ENCODE data around the gene CLEC1B.
"Not testable (repeated sequence)": the region's sequence is repeated elsewhere in the genome, so short reads cannot be mapped to it uniquely, and the experiment has no call there.

Gene CLEC1B

DNA sequence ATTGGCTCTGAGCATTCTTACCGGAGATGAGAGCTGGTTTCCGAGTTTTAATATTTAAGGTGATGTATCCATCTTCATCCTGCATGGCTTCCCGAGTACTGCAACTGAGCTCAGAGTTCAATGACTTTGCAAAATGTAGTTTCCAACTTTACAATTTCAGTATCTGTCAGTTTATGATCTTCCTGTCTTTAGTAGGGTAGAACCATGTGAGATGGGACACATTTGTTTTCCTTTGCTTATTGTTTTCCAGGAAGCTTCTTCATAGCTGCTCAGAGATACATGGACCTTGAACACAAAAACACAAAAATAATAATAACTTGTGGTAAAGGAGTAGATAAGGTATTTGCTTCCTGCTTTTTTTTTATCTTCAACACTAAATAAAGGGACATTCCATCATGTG is at the start of gene CLEC1B:
Gene CLEC1B (minus strand): TSS at position 106 of the 400 bp plus-strand sequence. CDS start 21 bp downstream, at position 85.
- DNase-seq, result no peak

DNA sequence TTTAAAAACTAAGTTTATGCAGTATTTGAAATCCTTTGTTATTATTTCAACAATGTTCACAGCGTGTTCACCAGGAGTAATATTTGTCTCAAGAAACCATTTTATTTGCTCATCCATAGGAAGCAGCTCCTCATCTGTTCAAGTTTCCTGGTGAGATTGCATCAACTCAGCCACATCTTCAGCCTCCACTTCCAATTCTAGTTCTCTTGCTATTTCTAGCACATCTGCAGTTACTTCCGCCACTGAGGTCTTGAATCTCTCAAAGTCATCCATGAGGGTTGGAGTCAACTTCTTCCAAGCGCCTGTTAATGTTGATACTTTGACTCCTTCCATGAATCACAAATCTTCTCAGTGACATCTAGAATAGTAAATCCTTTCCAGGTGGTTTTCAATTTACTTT is 49.6 kb upstream of the CLEC1B start:
- no peak for DNase-seq

DNA sequence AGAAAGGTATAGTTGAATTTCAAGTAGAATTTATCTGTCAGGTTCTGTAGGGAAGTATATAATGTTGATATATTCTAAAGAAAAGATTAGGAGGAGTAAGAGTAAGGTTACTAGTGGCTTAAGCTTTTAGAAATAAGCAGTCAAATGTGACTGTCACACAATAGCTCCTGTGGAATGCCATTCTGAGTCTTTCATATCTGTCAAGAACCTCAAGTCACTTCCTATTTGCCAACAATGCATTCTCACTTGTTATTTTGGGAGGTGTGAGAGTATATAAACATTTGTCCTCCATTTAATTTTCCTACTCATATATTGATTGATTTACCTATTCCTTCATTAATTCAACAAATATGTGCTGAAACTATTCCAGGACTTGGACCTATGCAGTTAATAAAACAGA is 43.2 kb upstream of the CLEC1B start:
- DNase-seq, result no peak

- DNase-seq, result no peak
Measured at GRCh38 chr12:10033783-10034545, 35.0 kb upstream of the CLEC1B start.

DNA sequence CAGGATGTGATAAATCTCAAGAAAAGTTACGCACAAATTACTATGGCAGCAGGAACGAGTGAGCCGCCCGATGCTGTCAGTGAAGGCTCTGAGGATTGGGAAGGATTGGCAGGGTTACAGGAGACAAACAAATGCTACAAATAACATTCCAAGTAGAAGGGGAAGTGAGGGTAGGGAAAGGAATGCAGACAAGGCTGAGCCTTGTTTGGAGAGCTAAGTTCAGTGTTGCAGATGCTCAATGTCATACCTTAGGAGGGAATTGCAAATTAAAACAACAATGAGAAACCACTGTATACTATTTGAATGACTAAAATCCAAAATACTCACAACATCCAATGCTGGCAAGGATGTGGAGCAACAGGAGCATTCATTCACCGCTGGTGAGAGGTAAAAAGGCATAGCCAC is 32.9 kb upstream of the CLEC1B start:
- peak; percentile 70 for DNase-seq

DNA sequence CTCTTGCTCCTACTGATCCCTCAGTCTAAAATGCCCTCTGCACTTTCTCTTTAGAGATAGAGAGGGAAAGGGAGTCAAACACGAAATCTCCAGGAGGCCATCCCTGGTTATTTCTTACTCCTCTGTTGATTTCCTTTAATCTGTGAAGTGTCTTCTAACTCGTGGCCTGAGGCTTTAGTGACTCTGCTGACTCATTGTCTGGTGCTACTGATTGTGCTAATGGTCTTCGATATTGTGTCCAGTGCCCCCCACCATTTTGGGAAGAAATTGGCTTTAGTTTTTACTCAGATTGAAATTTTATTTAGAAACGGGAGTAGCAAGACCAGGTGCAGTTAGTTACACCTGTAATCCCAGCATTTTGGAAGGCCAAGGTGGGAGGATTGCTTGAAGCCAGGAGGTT is 32.4 kb upstream of the CLEC1B start:
- no peak for DNase-seq

- no peak for DNase-seq
Measured at GRCh38 chr12:10030446-10030845, 31.5 kb upstream of the CLEC1B start, which contains the start of gene CLEC9A. Gene CLEC9A (plus strand): TSS chr12:10030682. CDS start chr12:10052688, 22,006 bp downstream.

DNA sequence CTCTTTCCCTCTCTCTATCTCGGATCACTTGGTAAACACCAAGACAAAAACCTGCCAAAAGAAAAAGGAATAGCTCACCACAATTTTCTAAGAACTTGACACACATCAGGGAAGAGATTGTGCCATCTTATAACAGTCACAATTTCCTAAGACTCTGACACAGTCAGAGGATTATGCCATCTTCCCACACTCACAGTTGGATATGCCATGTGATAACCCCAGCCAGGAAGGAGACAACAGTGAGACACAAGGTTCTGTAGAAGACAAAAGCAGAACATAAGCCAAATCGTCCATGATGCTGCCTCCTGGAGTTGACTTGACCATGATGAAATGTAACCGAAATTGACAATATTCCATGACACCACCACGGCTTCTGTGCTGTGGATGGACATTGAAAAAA is 28.8 kb upstream of the CLEC1B start:
- no peak for DNase-seq

GRCh38 chr12:10027311-10027710 is 28.4 kb upstream of the CLEC1B start:
- DNase-seq, result no peak

DNA sequence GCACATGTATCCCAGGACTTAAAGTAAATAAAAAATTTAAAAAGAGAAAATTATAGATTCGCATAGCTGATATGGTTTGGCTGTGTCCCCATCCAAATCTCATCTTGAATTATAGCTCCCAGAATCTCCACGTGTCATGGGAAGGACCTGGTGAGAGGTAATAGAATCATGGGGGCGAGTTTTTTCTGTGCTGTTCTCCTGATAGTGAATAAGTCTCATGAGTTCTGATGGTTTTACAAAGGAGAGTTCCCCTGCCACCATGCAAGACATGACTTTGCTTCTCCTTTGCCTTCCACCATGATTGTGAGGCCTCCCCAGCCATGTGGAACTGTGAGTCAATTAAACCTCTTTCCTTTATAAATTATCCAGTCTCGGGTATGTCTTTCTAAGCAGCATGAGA is 27.7 kb upstream of the CLEC1B start:
- not testable (repeated sequence) for DNase-seq

DNA sequence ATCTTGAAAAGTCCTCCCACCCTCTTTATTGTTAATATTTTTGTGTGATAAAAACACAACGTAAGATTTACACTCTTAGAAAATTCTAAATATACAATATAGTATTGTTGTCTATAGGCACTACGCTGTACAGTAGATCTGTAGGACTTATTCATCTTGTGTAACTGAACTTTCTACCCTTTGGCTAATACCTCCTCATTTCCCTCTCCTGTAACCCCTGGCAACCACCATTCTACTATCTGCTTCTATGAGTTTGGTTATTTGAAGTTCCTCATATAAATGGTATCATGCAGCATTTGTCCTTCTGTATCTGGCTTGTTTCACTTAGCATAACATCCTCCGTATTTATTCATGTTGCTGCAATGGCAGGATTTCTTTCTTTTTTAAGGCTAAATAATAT is 26.3 kb upstream of the CLEC1B start:
- no peak for DNase-seq

DNA sequence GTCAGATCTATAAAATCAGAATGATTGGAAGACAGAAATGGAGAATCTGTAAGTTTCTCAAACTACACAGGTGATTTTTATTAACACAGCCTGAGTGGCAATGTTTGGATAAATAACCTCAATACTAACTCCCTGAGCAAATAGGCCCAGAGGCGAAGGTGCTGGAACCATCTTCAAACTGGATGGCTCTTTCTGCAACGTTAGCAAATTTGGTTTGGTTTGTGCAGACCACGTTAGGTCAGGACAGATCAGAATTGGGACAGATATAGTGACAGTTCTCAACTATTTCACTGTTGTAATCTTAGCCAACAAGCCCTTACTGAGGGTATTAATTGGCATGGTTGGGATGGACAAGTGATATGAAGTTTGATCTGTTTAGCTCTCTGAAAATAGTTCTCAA is 22.4 kb upstream of the CLEC1B start:
- no peak for DNase-seq

DNA sequence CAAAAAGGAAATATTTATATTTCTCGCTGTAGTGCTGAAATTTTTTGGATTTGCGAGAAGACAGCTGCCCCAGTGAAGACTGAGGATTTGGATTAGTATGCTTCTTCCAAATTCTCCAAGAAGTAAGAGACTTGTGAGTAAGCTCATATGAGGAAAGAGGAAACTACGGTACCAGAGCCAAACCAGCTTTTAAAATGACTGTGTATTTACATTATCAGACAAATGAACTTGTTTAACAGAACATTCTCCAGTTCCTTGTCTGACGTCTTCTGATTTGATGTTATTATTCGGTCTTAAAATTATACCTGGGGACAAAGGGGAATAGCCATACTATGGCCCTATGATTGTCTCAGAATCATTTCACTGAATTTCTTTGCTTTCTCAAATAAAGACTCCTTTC is 19.5 kb upstream of the CLEC1B start:
- DNase-seq, result no peak

- DNase-seq, result no peak
Measured at GRCh38 chr12:10016881-10017280, 18.0 kb upstream of the CLEC1B start.

- DNase-seq, result no peak
Measured at GRCh38 chr12:10015450-10015849, 16.5 kb upstream of the CLEC1B start.

- no peak for DNase-seq
Measured at GRCh38 chr12:10012630-10013330, 13.9 kb upstream of the CLEC1B start.

- no peak for DNase-seq
Measured at GRCh38 chr12:10001171-10001776, 2.4 kb upstream of the CLEC1B start.

DNA sequence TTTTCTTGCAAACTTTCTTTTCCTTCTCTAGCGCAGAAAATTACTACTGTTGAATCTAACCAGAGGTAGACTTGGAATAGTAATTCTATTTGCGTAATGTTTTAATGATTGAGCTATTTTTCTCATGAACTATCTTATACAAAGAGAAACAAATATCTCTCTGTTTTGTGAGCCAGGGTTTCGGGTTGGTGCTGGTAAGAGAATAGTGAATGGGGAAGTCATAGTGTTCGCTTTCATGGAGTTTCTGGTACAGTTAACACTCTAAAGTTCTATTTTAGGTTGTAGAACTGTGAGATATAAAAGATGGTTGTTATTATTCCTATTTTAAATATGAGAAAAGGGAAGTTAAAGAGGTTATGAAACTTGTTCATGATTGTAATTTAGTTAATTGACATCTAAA is 6.6 kb downstream of the CLEC1B start:
- no peak for DNase-seq

GRCh38 chr12:9991876-9992275 is 7.0 kb downstream of the CLEC1B start:
- DNase-seq, result no peak

DNA sequence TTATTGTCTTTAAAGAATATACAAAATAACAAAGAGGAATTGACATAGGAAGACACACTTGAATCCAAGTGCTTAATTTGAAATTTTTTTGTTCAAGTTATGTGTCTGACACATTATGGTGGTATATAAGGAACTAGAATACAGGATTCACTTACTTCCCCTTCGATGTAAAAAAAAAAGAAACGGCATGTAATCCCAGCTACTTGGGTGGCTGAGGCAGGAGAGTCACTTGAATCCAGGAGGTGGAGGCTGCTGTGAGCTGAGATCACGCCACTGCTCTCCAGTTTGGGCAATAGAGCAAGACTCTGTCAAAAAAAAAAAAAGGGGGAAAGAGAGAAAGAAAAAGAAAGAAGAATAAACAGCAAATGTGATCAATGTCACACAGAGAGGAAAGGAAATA is 18.8 kb downstream of the CLEC1B start:
- no peak for DNase-seq

GRCh38 chr12:9977916-9978315 is 21.0 kb downstream of the CLEC1B start:
- DNase-seq, result no peak

GRCh38 chr12:9976626-9977025 is 22.3 kb downstream of the CLEC1B start:
- DNase-seq, result not testable (repeated sequence)

DNA sequence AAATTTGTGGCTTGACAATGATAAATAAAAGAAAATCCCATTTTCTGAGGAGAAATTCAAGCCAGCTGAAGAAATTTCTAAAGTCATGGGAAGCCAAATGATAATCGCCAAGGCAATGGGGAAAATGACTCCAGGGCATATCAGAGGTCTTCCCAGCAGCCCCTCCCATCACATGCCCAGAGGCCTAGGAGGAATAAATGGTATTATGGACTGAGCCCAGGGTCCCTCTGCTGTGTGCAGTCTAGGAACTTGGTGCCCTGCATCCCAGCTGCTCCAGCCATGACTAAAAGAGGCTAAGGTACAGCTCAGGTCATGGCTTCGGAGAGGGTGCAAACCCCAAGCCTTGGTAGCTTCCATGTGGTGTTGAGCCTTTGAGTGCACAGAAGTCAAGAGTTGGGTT is 23.3 kb downstream of the CLEC1B start:
- no peak for DNase-seq

DNA sequence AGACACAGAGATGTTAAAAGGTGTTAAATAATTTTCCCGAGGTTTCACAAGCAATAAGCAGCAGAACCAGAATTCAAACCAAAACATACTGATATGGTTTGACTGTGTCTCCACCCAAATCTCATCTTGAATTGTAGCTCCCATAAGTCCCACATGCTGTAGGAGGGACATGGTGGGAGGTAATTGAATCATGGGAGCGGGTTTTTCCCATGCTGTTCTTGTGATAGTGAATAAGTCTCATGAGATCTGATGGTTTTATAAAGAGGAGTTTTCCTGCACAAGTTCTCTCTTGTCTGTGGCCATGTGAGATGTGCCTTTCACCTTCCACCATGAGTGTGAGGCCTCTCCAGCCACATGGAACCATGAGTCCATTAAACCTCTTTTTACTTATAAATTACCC is 24.2 kb downstream of the CLEC1B start:
- not testable (repeated sequence) for DNase-seq

All from islet precursor cell (in vitro differentiated cells).